Endothelial cell of umbilical vein (primary cell): ENCODE data around the gene DPH7. TPM values are rescaled to one million over a fixed set of nuclear protein-coding genes. Genes with fewer than 3 reads are reported as not detected.

Source experiments
- BruUV-seq: library from RNA; stranded (reverse); fragments of 400-500 nt; replicated peaks from 2 replicates; lab custom pipeline; 2021; lab: Mats Ljungman, UMichigan
- CTCF ChIA-PET: fragments of 300-600, 350-600 bp; sonication (Branson Sonifier 250); formaldehyde crosslinking; loops from one replicate; lab custom pipeline; 2021; ENCODE audit warnings: antibody characterized with exemption, inconsistent platforms; lab: Charles Lee
- POLR2A ChIA-PET: fragments of 300-600, 350-600 bp; sonication (Branson Sonifier 250); formaldehyde crosslinking; loops from one replicate; lab custom pipeline; 2021; ENCODE audit warnings: antibody characterized with exemption, inconsistent platforms; lab: Charles Lee
- DNase-seq: peaks from one replicate; pipeline ENCODE4 v3.0.0-alpha.2; 2011; ENCODE audit warnings: low read depth, low spot score
- FAIRE-seq: peaks from 2 replicates; lab custom pipeline; 2011; peaks lifted over from hg19 to GRCh38; lab: Jason Lieb, UNC
- H2AFZ ChIP-seq: 2 replicates; pipeline ENCODE4 v1.6.0; 2012; ENCODE audit warnings: low read depth, low read length, control low read depth, inconsistent platforms
- H3K27ac ChIP-seq: 2 replicates; pipeline ENCODE4 v1.5.1; 2011; ENCODE audit warnings: low read depth, mild to moderate bottlenecking, control low read depth, low read length, moderate library complexity; ENCODE audit not compliant: insufficient read depth
- H3K27me3 ChIP-seq, 2 experiments: 2 replicates each; pipeline versions ENCODE4 v1.6.0 to v1.6.1; 2011; ENCODE audit warnings: low read length in 2 of 2, mixed read lengths in 1 of 2; ENCODE audit not compliant: control insufficient read depth in 2 of 2, insufficient read depth in 2 of 2
- H3K36me3 ChIP-seq, 2 experiments: 2 replicates in 1 of 2; 3 replicates in 1 of 2; pipeline ENCODE4 v1.5.1; 2011; ENCODE audit warnings: low read length in 2 of 2, mild to moderate bottlenecking in 1 of 2, moderate library complexity in 1 of 2; ENCODE audit not compliant: control insufficient read depth in 2 of 2, insufficient read depth in 2 of 2; ENCODE audit errors: extremely low read depth in 1 of 2
- H3K4me1 ChIP-seq: 3 replicates; pipeline ENCODE4 v1.5.1; 2011; ENCODE audit warnings: mild to moderate bottlenecking, low read length; ENCODE audit not compliant: control insufficient read depth, insufficient read depth; ENCODE audit errors: extremely low read depth
- H3K4me2 ChIP-seq: 2 replicates; pipeline ENCODE4 v1.6.1; 2011; ENCODE audit warnings: low read length, control low read depth, mixed read lengths; ENCODE audit not compliant: insufficient read depth
- H3K4me3 ChIP-seq, 3 experiments: fragments of 200-600 bp in 1 of 3; sonication (generic), shearing (Covaris generic) in 1 of 3; replicated peaks in 1 of 3; 2 replicates each; pipeline ENCODE4 v1.5.1; 2011 to 2016; ENCODE audit warnings: control low read depth in 3 of 3, low read length in 3 of 3, mild to moderate bottlenecking in 2 of 3, inconsistent platforms in 1 of 3, low read depth in 1 of 3, moderate library complexity in 1 of 3; ENCODE audit not compliant: insufficient read depth in 1 of 3
- H3K79me2 ChIP-seq: 2 replicates; pipeline ENCODE4 v1.6.0; 2012; ENCODE audit warnings: low read length, inconsistent platforms; ENCODE audit not compliant: control insufficient read depth, insufficient read depth
- H3K9ac ChIP-seq: replicated peaks from 2 replicates; pipeline ENCODE3; 2011; ENCODE audit warnings: low read length, control low read depth; ENCODE audit not compliant: insufficient read depth; ENCODE audit errors: extremely low read depth
- H3K9me1 ChIP-seq: replicated peaks from 3 replicates; pipeline ENCODE4 v1.6.0; 2011; ENCODE audit warnings: mild to moderate bottlenecking, low read length; ENCODE audit not compliant: control insufficient read depth, insufficient read depth; ENCODE audit errors: extremely low read depth
- H3K9me3 ChIP-seq: replicated peaks from 2 replicates; pipeline ENCODE4 v1.5.1; 2012; ENCODE audit warnings: low read length, inconsistent platforms; ENCODE audit not compliant: control insufficient read depth, insufficient read depth
- H4K20me1 ChIP-seq: replicated peaks from 2 replicates; pipeline ENCODE3; 2011; ENCODE audit warnings: mild to moderate bottlenecking, low read length; ENCODE audit not compliant: control insufficient read depth, insufficient read depth; ENCODE audit errors: extremely low read depth
- EZH2 ChIP-seq: IDR thresholded peaks from 2 replicates; pipeline ENCODE4 v1.6.1; 2012; ENCODE audit warnings: borderline replicate concordance, low read depth, mild to moderate bottlenecking, moderate library complexity, low read length, inconsistent platforms; ENCODE audit not compliant: severe bottlenecking
- MYC ChIP-seq: IDR thresholded peaks from one replicate; pipeline ENCODE4 v1.6.1; 2011; ENCODE audit warnings: mild to moderate bottlenecking, low read depth, low read length
- POLR2A ChIP-seq: IDR thresholded peaks from 2 replicates; pipeline ENCODE4 v1.6.1; 2012; ENCODE audit warnings: low read depth, mild to moderate bottlenecking, control low read depth, low read length
- dilution Hi-C: fragments of 300-500 bp; cut with MboI; formaldehyde crosslinking; loops from one replicate; pipeline ENCODE4 v1.15.0; 2019; ENCODE audit warnings: low sequenced_read_pairs; ENCODE audit not compliant: extremely low pct_ligation_motif_present
- intact Hi-C: fragments of 100-400 bp; cut with micrococcal nuclease; formaldehyde crosslinking; loops from one replicate; pipeline ENCODE4 v1.10.0; 2022
- polyA plus RNA-seq, 4 experiments: library from polyadenylated mRNA; depleted of rRNA in 3 of 4; stranded (reverse) in 3 of 4; unstranded in 1 of 4; fragments of >200 nt; gene quantifications; 2 replicates each; pipeline versions ENCODE4 v1.2.1 to v1.2.3, GENCODE V29; 2011 to 2012; ENCODE audit warnings: missing spikeins in 1 of 4
- total RNA-seq: library from RNA; stranded (reverse); gene quantifications from 2 replicates; pipeline ENCODE4 v1.2.3, GENCODE V29; 2021
- TF ChIP-seq, protein P1 (sequence below): IDR thresholded peaks from 2 replicates; pipeline ENCODE4 v1.6.1; 2011; ENCODE audit not compliant: insufficient read depth, insufficient read length
- TF ChIP-seq, protein P2 (sequence below), 2 donors: IDR thresholded peaks; 1 replicate in 1 of 2; 2 replicates in 1 of 2; pipeline ENCODE4 v1.5.1; 2011; ENCODE audit warnings: low read length in 2 of 2, mild to moderate bottlenecking in 2 of 2, moderate library complexity in 2 of 2, control low read depth in 1 of 2, inconsistent platforms in 1 of 2, low read depth in 1 of 2; ENCODE audit not compliant: insufficient read depth in 1 of 2; ENCODE audit errors: extremely low read depth in 1 of 2

Gene DPH7
- total and polyA plus RNA-seq, 2 donors (not counting 3 experiments of a cell fraction or from before 2014, with no cell fraction given) = 41.8 to 43.2 TPM

DNA sequence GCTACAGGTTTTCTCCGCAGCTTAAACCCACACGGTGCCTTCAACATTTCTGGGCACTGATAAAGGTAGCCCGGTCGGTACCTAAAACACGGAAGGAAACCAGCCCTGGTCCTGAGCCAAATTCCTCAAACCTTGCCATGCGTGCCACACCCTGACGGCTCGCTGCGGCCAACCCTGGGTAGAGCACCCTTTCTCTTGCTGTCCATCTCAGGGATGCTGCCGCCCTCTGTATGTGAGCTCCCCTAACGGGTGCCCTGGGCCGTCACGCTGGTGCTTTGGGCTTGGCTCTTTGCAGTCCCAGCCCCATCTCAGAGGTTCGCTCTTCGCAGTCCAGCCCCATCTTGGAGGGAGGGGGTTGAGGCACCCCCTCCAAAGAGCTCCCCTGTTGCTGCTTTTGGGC is 72.5 kb downstream of the DPH7 start:
- FAIRE-seq (no peak), DNase-seq (no peak)
- CTCF ChIA-PET = interaction anchor here (1.1 to 1.7 kb wide), 3 partner anchors 20 to 219 kb away, joined by 3 to 6 read pairs (median 5); no protein-coding TSS in a partner anchor
- Histone ChIP-seq H3K79me2 (no peaks in the 10 kb centered on the region), H3K4me1 (no peaks in the 10 kb centered on the region), H3K36me3 (no peaks in the 10 kb centered on the region), H3K4me2 (no peak overlapping the region), H2AFZ (no peak overlapping the region), H4K20me1 (no peaks in the 10 kb centered on the region), H3K27me3 (no peaks in the 10 kb centered on the region), H3K9ac (no peak overlapping the region), H3K9me1 (no peaks in the 10 kb centered on the region), H3K4me3 (no peak overlapping the region), H3K9me3 (no peaks in the 10 kb centered on the region), H3K27ac (no peak overlapping the region)
- TF ChIP-seq, protein P1, sequence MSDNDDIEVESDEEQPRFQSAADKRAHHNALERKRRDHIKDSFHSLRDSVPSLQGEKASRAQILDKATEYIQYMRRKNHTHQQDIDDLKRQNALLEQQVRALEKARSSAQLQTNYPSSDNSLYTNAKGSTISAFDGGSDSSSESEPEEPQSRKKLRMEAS = no peak
- no peak for TF ChIP-seq POLR2A
- TF ChIP-seq MYC = no peak
- TF ChIP-seq, protein P2, sequence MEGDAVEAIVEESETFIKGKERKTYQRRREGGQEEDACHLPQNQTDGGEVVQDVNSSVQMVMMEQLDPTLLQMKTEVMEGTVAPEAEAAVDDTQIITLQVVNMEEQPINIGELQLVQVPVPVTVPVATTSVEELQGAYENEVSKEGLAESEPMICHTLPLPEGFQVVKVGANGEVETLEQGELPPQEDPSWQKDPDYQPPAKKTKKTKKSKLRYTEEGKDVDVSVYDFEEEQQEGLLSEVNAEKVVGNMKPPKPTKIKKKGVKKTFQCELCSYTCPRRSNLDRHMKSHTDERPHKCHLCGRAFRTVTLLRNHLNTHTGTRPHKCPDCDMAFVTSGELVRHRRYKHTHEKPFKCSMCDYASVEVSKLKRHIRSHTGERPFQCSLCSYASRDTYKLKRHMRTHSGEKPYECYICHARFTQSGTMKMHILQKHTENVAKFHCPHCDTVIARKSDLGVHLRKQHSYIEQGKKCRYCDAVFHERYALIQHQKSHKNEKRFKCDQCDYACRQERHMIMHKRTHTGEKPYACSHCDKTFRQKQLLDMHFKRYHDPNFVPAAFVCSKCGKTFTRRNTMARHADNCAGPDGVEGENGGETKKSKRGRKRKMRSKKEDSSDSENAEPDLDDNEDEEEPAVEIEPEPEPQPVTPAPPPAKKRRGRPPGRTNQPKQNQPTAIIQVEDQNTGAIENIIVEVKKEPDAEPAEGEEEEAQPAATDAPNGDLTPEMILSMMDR (IDR thresholded peaks at IDR 0.05; ENCODE audit: extremely low read depth in 1 of 2, insufficient read depth in 1 of 2, low read depth in 1 of 2, low read length in 2 of 2) = no peak
- no peak for TF ChIP-seq EZH2
- intact Hi-C loops = no loop called here
- dilution Hi-C loops = no loop called here
- BruUV-seq = no TSS peak
- POLR2A ChIA-PET = no interaction called here
